K562 (cell line): ENCODE results near the gene DMD.

Experiments used
- NONO ChIP-seq, 2 experiments: fragments of 200-400 bp in 1 of 2; fragments of 450-650 bp in 1 of 2; formaldehyde crosslinking in 1 of 2; IDR thresholded peaks; 2 replicates each; pipeline ENCODE4 v1.6.1; 2017; ENCODE audit warnings: low read depth in 2 of 2, mild to moderate bottlenecking in 2 of 2, moderate library complexity in 2 of 2, low read length in 1 of 2
- SMARCB1 ChIP-seq: IDR thresholded peaks from 2 replicates; pipeline ENCODE4 v1.6.1; 2011; ENCODE audit warnings: improper control_type of control experiment, low read depth; ENCODE audit not compliant: insufficient read length
- TCF7 ChIP-seq: sonication (generic); IDR thresholded peaks from 2 replicates; pipeline ENCODE4 v1.6.1; 2016; ENCODE audit warnings: antibody characterized with exemption, borderline replicate concordance
- TEAD4 ChIP-seq, 2 experiments: sonication (generic) in 1 of 2; formaldehyde crosslinking in 1 of 2; IDR thresholded peaks; 2 replicates each; pipeline versions ENCODE4 v1.6.1 to v1.8.0; 2012 to 2022; ENCODE audit warnings: borderline replicate concordance in 1 of 2, inconsistent platforms in 1 of 2, low read length in 1 of 2, mild to moderate bottlenecking in 1 of 2, missing genetic modification reagents in 1 of 2
- ZNF644 ChIP-seq: fragments of 200-800 bp; sonication (Bioruptor generic); IDR thresholded peaks from 2 replicates; pipeline ENCODE4 v1.6.1; 2016; ENCODE audit warnings: low read depth, missing genetic modification characterization, missing compliant biosample characterization

GRCh38 chrX:31314921-31315320 lies 1896.4 kb downstream of the DMD start:
- TF ChIP-seq SMARCB1 = no peak
- no peak for TF ChIP-seq TCF7
- TF ChIP-seq ZNF644 = no peak
- no peak for TF ChIP-seq NONO (IDR thresholded peaks at IDR 0.05; ENCODE audit: low read depth in 2 of 2, low read length in 1 of 2)
- no peak for TF ChIP-seq TEAD4 (IDR thresholded peaks at IDR 0.05; ENCODE audit: low read length)
- TF ChIP-seq TEAD4 (CRISPR knock-in tag; IDR thresholded peaks at IDR 0.05; ENCODE audit: borderline replicate concordance) = no peak
